Ishikawa (cell line): Measurements from ENCODE around the gene LUM.

Source experiments
- CEBPB ChIP-seq: IDR thresholded peaks from 2 replicates; pipeline ENCODE4 v1.6.1; 2012
- CREB1 ChIP-seq: IDR thresholded peaks from 2 replicates; pipeline ENCODE4 v1.6.1; 2012; ENCODE audit warnings: low read depth
- EGR1 ChIP-seq: IDR thresholded peaks from 2 replicates; pipeline ENCODE4 v1.6.1; 2012
- EP300 ChIP-seq: IDR thresholded peaks from 2 replicates; pipeline ENCODE4 v1.6.1; 2012; ENCODE audit warnings: borderline replicate concordance
- FOXM1 ChIP-seq: IDR thresholded peaks from 2 replicates; pipeline ENCODE4 v1.6.1; 2012; ENCODE audit warnings: low read depth, borderline replicate concordance
- MAX ChIP-seq: IDR thresholded peaks from 2 replicates; pipeline ENCODE4 v1.6.1; 2012
- NFIC ChIP-seq: IDR thresholded peaks from 2 replicates; pipeline ENCODE4 v1.6.1; 2012
- RAD21 ChIP-seq: IDR thresholded peaks from 2 replicates; pipeline ENCODE4 v1.6.1; 2012; ENCODE audit warnings: low read depth
- TAF1 ChIP-seq: IDR thresholded peaks from 2 replicates; pipeline ENCODE4 v1.6.1; 2012; ENCODE audit warnings: low read depth, mild to moderate bottlenecking
- TCF12 ChIP-seq: IDR thresholded peaks from 2 replicates; pipeline ENCODE4 v1.6.1; 2012; ENCODE audit warnings: low read depth
- TEAD4 ChIP-seq: IDR thresholded peaks from 2 replicates; pipeline ENCODE4 v1.6.1; 2012
- YY1 ChIP-seq: IDR thresholded peaks from 2 replicates; pipeline ENCODE4 v1.6.1; 2012; ENCODE audit warnings: low read depth
- ZBTB7A ChIP-seq: IDR thresholded peaks from 2 replicates; pipeline ENCODE4 v1.6.1; 2012; ENCODE audit warnings: low read depth
- TF ChIP-seq, protein P1 (sequence below): IDR thresholded peaks from 2 replicates; pipeline ENCODE4 v1.6.1; 2012; ENCODE audit warnings: low read depth, mild to moderate bottlenecking
- TF ChIP-seq, protein P2 (sequence below): IDR thresholded peaks from 2 replicates; pipeline ENCODE4 v1.6.1; 2012

Gene LUM

GRCh38 chr12:91108196-91108755 lies 3.0 kb downstream of the LUM start:
- TF ChIP-seq CEBPB (no peak), NFIC (no peak), CREB1 (no peak), RAD21 (no peak), ZBTB7A (no peak), TCF12 (no peak)
- TF ChIP-seq, protein P1, sequence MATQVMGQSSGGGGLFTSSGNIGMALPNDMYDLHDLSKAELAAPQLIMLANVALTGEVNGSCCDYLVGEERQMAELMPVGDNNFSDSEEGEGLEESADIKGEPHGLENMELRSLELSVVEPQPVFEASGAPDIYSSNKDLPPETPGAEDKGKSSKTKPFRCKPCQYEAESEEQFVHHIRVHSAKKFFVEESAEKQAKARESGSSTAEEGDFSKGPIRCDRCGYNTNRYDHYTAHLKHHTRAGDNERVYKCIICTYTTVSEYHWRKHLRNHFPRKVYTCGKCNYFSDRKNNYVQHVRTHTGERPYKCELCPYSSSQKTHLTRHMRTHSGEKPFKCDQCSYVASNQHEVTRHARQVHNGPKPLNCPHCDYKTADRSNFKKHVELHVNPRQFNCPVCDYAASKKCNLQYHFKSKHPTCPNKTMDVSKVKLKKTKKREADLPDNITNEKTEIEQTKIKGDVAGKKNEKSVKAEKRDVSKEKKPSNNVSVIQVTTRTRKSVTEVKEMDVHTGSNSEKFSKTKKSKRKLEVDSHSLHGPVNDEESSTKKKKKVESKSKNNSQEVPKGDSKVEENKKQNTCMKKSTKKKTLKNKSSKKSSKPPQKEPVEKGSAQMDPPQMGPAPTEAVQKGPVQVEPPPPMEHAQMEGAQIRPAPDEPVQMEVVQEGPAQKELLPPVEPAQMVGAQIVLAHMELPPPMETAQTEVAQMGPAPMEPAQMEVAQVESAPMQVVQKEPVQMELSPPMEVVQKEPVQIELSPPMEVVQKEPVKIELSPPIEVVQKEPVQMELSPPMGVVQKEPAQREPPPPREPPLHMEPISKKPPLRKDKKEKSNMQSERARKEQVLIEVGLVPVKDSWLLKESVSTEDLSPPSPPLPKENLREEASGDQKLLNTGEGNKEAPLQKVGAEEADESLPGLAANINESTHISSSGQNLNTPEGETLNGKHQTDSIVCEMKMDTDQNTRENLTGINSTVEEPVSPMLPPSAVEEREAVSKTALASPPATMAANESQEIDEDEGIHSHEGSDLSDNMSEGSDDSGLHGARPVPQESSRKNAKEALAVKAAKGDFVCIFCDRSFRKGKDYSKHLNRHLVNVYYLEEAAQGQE, result no peak
- TF ChIP-seq, protein P2, sequence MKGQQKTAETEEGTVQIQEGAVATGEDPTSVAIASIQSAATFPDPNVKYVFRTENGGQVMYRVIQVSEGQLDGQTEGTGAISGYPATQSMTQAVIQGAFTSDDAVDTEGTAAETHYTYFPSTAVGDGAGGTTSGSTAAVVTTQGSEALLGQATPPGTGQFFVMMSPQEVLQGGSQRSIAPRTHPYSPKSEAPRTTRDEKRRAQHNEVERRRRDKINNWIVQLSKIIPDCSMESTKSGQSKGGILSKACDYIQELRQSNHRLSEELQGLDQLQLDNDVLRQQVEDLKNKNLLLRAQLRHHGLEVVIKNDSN, result no peak

GRCh38 chr12:91106283-91106682 lies 5.0 kb downstream of the LUM start:
- TF ChIP-seq FOXM1, result no peak
- TF ChIP-seq, protein P1, result no peak

DNA sequence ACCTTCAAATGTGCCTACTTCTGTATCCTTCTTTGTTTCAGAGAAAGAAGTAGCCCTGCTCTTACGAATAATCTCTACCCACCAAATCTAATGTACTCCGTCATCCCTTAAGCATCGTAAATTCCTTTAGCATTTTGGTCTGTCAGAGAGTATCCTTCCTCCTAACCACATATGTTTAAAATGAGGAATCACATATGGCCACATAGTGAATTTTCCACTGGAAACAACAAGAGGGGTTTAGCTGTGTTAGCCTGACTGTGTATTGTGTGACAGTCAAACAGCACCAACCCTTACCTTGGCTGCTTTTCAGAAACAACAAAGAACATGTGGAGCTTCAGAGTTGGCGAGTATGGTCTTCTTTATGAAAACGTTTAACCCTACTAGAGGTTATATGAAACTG lies 5.5 kb downstream of the LUM start:
- TF ChIP-seq, protein P2, result no peak
- TF ChIP-seq EGR1, result no peak
- no peak for TF ChIP-seq EP300
- no peak for TF ChIP-seq ZBTB7A
- TF ChIP-seq, protein P1, result no peak
- TF ChIP-seq NFIC, result no peak
- no peak for TF ChIP-seq TCF12
- no peak for TF ChIP-seq TAF1
- TF ChIP-seq CEBPB, result no peak
- no peak for TF ChIP-seq FOXM1
- TF ChIP-seq TEAD4, result no peak
- no peak for TF ChIP-seq YY1
- no peak for TF ChIP-seq RAD21
- no peak for TF ChIP-seq MAX

GRCh38 chr12:91104812-91105466 lies 6.4 kb downstream of the LUM start:
- TF ChIP-seq TEAD4, result no peak
- TF ChIP-seq, protein P1, result no peak
- TF ChIP-seq EP300, result no peak
- no peak for TF ChIP-seq EGR1
- no peak for TF ChIP-seq CEBPB
- TF ChIP-seq ZBTB7A, result no peak
- TF ChIP-seq NFIC, result no peak
- TF ChIP-seq FOXM1, result no peak
- TF ChIP-seq TAF1, result no peak
- TF ChIP-seq MAX, result no peak
- TF ChIP-seq RAD21, result no peak
- no peak for TF ChIP-seq TCF12
- TF ChIP-seq CREB1, result no peak
- TF ChIP-seq YY1, result no peak
